ENCODE measurements around the gene EHBP1L1. TPM values are rescaled to one million over a fixed set of nuclear protein-coding genes. Genes with fewer than 3 reads are reported as not detected.

EHBP1L1 gene
- total and polyA plus RNA-seq, 2 of the 13 experiments (the other 11 are each of a cell fraction or from before 2014, with no cell fraction given) = 8.3 to 10.6 TPM

DNA sequence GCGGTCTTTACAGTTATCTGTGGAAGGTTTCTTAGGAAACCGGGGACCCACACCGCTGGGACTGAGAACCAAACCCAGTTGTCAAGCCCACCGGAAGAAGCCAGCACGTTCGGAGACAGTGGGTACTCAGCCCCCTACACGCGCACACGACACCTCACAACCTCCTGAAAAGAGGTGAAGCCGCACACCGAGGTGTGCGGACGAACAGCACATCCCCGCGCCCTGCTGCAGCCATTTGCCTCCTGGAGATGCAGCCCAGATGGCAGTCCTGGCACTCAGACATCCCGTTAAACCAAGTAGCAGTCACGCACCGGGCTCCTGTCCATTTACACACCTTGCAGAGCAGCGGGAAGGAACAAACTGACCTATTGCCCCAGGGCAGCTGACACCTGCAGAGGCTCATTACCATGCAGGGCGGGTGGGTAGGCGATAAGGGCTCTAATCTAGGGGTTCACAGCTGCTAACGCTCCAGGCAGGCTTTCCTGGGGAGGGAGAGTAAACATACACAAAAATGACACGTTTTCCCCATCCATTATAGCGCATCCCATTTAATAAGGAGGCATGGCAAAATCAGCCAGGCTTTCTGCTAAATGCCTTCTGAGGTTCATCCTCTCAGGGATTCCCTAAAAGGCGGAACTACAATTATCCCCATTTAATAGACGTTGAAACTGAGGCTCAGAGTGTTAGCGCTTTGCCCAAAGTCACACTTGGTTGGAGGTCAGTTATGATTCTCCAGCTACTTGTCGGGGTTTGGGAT, 864 bp upstream of the EHBP1L1 start (continued):
- TF ChIP-seq ISL2 (CRISPR knock-in tag; IDR thresholded peaks at IDR 0.05) (no peak), ZNF430 (CRISPR knock-in tag; IDR thresholded peaks at IDR 0.05) (no peak), BRD4 (CRISPR knock-in tag; IDR thresholded peaks at IDR 0.05) (0 out of 2 replicates have a peak, but pooled peaks have one; percentile 13), ESRRA (CRISPR knock-in tag; IDR thresholded peaks at IDR 0.05; ENCODE audit: low read depth) (no peak), SKI (IDR thresholded peaks at IDR 0.05; ENCODE audit: partially characterized antibody) (no peak), PHF21A (CRISPR knock-in tag; IDR thresholded peaks at IDR 0.05) (0 out of 2 replicates have a peak, but pooled peaks have one; percentile 10), SRSF9 (IDR thresholded peaks at IDR 0.05; ENCODE audit: borderline replicate concordance, insufficient read depth, low read depth, low read length, poor library complexity, severe bottlenecking) (no peak), TGIF2 (CRISPR knock-in tag; IDR thresholded peaks at IDR 0.05) (no peak), HOXA3 (CRISPR knock-in tag; IDR thresholded peaks at IDR 0.05) (0 out of 2 replicates have a peak, but pooled peaks have one; percentile 11), NR2F6 (IDR thresholded peaks at IDR 0.05) (no peak), NR2F6 (CRISPR knock-in tag; IDR thresholded peaks at IDR 0.05) (0 out of 2 replicates have a peak, but pooled peaks have one; percentile 19), ZSCAN25 (CRISPR knock-in tag; IDR thresholded peaks at IDR 0.05) (peak; percentile 6; the same call in 1 of the 2 replicates)
- TF ChIP-seq, protein P1, sequence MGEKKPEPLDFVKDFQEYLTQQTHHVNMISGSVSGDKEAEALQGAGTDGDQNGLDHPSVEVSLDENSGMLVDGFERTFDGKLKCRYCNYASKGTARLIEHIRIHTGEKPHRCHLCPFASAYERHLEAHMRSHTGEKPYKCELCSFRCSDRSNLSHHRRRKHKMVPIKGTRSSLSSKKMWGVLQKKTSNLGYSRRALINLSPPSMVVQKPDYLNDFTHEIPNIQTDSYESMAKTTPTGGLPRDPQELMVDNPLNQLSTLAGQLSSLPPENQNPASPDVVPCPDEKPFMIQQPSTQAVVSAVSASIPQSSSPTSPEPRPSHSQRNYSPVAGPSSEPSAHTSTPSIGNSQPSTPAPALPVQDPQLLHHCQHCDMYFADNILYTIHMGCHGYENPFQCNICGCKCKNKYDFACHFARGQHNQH (CRISPR knock-in tag; IDR thresholded peaks at IDR 0.05) = 0 out of 2 replicates have a peak, but pooled peaks have one; percentile 16
- TF ChIP-seq, protein P2, sequence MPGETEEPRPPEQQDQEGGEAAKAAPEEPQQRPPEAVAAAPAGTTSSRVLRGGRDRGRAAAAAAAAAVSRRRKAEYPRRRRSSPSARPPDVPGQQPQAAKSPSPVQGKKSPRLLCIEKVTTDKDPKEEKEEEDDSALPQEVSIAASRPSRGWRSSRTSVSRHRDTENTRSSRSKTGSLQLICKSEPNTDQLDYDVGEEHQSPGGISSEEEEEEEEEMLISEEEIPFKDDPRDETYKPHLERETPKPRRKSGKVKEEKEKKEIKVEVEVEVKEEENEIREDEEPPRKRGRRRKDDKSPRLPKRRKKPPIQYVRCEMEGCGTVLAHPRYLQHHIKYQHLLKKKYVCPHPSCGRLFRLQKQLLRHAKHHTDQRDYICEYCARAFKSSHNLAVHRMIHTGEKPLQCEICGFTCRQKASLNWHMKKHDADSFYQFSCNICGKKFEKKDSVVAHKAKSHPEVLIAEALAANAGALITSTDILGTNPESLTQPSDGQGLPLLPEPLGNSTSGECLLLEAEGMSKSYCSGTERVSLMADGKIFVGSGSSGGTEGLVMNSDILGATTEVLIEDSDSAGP (CRISPR knock-in tag; IDR thresholded peaks at IDR 0.05; ENCODE audit: borderline replicate concordance) = 0 out of 2 replicates have a peak, but pooled peaks have one; percentile 22
- TF ChIP-seq, protein P3, sequence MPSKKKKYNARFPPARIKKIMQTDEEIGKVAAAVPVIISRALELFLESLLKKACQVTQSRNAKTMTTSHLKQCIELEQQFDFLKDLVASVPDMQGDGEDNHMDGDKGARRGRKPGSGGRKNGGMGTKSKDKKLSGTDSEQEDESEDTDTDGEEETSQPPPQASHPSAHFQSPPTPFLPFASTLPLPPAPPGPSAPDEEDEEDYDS (CRISPR knock-in tag; IDR thresholded peaks at IDR 0.05) = 0 out of 2 replicates have a peak, but pooled peaks have one; percentile 12
- TF ChIP-seq, protein P4, sequence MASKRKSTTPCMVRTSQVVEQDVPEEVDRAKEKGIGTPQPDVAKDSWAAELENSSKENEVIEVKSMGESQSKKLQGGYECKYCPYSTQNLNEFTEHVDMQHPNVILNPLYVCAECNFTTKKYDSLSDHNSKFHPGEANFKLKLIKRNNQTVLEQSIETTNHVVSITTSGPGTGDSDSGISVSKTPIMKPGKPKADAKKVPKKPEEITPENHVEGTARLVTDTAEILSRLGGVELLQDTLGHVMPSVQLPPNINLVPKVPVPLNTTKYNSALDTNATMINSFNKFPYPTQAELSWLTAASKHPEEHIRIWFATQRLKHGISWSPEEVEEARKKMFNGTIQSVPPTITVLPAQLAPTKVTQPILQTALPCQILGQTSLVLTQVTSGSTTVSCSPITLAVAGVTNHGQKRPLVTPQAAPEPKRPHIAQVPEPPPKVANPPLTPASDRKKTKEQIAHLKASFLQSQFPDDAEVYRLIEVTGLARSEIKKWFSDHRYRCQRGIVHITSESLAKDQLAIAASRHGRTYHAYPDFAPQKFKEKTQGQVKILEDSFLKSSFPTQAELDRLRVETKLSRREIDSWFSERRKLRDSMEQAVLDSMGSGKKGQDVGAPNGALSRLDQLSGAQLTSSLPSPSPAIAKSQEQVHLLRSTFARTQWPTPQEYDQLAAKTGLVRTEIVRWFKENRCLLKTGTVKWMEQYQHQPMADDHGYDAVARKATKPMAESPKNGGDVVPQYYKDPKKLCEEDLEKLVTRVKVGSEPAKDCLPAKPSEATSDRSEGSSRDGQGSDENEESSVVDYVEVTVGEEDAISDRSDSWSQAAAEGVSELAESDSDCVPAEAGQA (IDR thresholded peaks at IDR 0.05; ENCODE audit: low read depth) = no peak
- TF ChIP-seq, protein P4 (CRISPR knock-in tag; IDR thresholded peaks at IDR 0.05; ENCODE audit: borderline replicate concordance) = no peak
- TF ChIP-seq, protein P5, sequence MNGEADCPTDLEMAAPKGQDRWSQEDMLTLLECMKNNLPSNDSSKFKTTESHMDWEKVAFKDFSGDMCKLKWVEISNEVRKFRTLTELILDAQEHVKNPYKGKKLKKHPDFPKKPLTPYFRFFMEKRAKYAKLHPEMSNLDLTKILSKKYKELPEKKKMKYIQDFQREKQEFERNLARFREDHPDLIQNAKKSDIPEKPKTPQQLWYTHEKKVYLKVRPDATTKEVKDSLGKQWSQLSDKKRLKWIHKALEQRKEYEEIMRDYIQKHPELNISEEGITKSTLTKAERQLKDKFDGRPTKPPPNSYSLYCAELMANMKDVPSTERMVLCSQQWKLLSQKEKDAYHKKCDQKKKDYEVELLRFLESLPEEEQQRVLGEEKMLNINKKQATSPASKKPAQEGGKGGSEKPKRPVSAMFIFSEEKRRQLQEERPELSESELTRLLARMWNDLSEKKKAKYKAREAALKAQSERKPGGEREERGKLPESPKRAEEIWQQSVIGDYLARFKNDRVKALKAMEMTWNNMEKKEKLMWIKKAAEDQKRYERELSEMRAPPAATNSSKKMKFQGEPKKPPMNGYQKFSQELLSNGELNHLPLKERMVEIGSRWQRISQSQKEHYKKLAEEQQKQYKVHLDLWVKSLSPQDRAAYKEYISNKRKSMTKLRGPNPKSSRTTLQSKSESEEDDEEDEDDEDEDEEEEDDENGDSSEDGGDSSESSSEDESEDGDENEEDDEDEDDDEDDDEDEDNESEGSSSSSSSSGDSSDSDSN (CRISPR knock-in tag; IDR thresholded peaks at IDR 0.05) = peak; percentile 3; the same call in 1 of the 2 replicates

Data from HepG2 (cell line).